Measurements from ENCODE around the gene LCOR.
"Not testable (repeated sequence)": the region's sequence is repeated elsewhere in the genome, so short reads cannot be mapped to it uniquely, and the experiment has no call there.

LCOR gene

DNA sequence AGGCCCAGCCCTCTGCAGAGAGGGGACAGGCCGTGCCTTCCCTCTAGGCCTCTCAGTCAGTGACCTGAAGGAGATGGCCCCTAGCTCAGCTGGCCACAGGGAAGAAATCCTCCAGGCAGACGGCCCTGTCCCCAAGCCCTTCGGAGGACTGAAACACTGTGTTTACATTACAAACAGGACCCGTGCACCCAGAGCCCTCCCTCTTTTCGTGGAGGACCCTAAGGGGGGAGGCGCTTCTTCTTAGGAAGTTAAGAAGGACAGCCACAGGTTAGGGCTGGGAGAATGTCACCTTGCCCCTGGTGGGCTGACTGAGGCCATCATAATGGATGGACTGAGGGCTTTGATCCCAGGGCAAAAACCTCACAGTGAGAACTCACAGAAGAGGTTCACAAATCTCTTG, 198.8 kb downstream of the LCOR start:
- Histone ChIP-seq H3K36me3 (replicated peaks; ENCODE audit: insufficient read depth, low read length) (no peaks in the 10 kb centered on the region), H2AFZ (ENCODE audit: low read length) (no peak overlapping the region), H3K27me3 (replicated peaks; ENCODE audit: insufficient read depth, low read length) (peaks cover 7% of the 10 kb centered on the region; the same call in 1 of the 2 replicates), H3K79me2 (ENCODE audit: low read length) (no peaks in the 10 kb centered on the region), H4K20me1 (ENCODE audit: insufficient read depth, low read length) (no peaks in the 10 kb centered on the region), H3K4me1 (ENCODE audit: low read length) (no peaks in the 10 kb centered on the region), H3K9me3 (replicated peaks; ENCODE audit: insufficient read depth, low read length) (no peaks in the 10 kb centered on the region), H3K27ac (ENCODE audit: low read length) (no peak overlapping the region), H3F3A (ENCODE audit: insufficient read depth, low read length) (no peaks in the 10 kb centered on the region), H3K9me2 (replicated peaks; ENCODE audit: insufficient read depth, low read length) (no peaks in the 10 kb centered on the region), H3K4me2 (ENCODE audit: low read depth, low read length) (no peak overlapping the region), H3K4me3 (ENCODE audit: low read length) (no peak overlapping the region), H3K9ac (ENCODE audit: low read length) (no peak overlapping the region)
- no peak for DNase-seq
- TF ChIP-seq CTCF (IDR thresholded peaks at IDR 0.05; ENCODE audit: low read length) (no peak), EZH2 (optimal IDR thresholded peaks at IDR 0.05; ENCODE audit: low read depth, low read length) (no peak), EZH2phosphoT487 (IDR thresholded peaks at IDR 0.05; ENCODE audit: low read length) (no peak)

DNA sequence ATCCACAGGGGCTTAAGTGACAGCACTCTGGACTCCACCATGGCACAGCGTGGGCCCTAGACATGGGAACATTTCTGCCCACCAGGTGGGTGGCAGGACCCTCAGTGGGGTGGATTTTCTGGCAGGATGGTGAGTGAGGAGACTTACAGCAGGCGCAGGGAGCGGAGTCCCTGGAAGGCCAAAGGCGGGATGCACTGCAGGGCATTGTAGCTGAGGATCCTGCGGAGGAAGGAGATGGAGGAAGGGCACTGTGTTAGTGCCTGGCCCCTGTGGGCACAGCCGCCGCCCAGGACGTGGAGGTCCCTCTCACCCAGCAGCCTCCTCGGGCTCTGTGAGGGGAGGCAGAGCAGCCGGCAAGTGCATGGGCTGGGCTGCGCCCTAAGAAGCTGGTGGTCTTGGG, 199.4 kb downstream of the LCOR start:
- Histone ChIP-seq H3F3A (ENCODE audit: insufficient read depth, low read length) (no peaks in the 10 kb centered on the region), H3K79me2 (ENCODE audit: low read length) (no peaks in the 10 kb centered on the region), H3K9ac (ENCODE audit: low read length) (no peak overlapping the region), H3K27me3 (replicated peaks; ENCODE audit: insufficient read depth, low read length) (peaks cover 12% of the 10 kb centered on the region; the same call in 1 of the 2 replicates), H3K27ac (ENCODE audit: low read length) (no peak overlapping the region), H4K20me1 (ENCODE audit: insufficient read depth, low read length) (no peaks in the 10 kb centered on the region), H3K4me3 (ENCODE audit: low read length) (no peak overlapping the region), H3K9me3 (replicated peaks; ENCODE audit: insufficient read depth, low read length) (no peaks in the 10 kb centered on the region), H3K9me2 (replicated peaks; ENCODE audit: insufficient read depth, low read length) (no peaks in the 10 kb centered on the region), H2AFZ (ENCODE audit: low read length) (no peak overlapping the region), H3K36me3 (replicated peaks; ENCODE audit: insufficient read depth, low read length) (no peaks in the 10 kb centered on the region), H3K4me1 (ENCODE audit: low read length) (no peaks in the 10 kb centered on the region), H3K4me2 (ENCODE audit: low read depth, low read length) (no peak overlapping the region)
- TF ChIP-seq EZH2phosphoT487 (IDR thresholded peaks at IDR 0.05; ENCODE audit: low read length) (no peak), EZH2 (optimal IDR thresholded peaks at IDR 0.05; ENCODE audit: low read depth, low read length) (no peak), CTCF (IDR thresholded peaks at IDR 0.05; ENCODE audit: low read length) (no peak)
- DNase-seq, result no peak

- no peaks in the 10 kb centered on the region for H3K4me1 ChIP-seq (ENCODE audit: low read length)
- peaks cover 12% of the 10 kb centered on the region; the same call in 1 of the 2 replicates for H3K27me3 ChIP-seq (replicated peaks; ENCODE audit: insufficient read depth, low read length)
- DNase-seq, result no peak
- no peak overlapping the region for H2AFZ ChIP-seq (ENCODE audit: low read length)
- no peak overlapping the region for H3K4me2 ChIP-seq (ENCODE audit: low read depth, low read length)
- H4K20me1 ChIP-seq (ENCODE audit: insufficient read depth, low read length), result no peaks in the 10 kb centered on the region
- H3K9me3 ChIP-seq (replicated peaks; ENCODE audit: insufficient read depth, low read length), result no peaks in the 10 kb centered on the region
- no peak overlapping the region for H3K27ac ChIP-seq (ENCODE audit: low read length)
- no peak for TF ChIP-seq CTCF (IDR thresholded peaks at IDR 0.05; ENCODE audit: low read length)
- no peak for TF ChIP-seq EZH2phosphoT487 (IDR thresholded peaks at IDR 0.05; ENCODE audit: low read length)
- TF ChIP-seq EZH2 (optimal IDR thresholded peaks at IDR 0.05; ENCODE audit: low read depth, low read length), result no peak
- H3K79me2 ChIP-seq (ENCODE audit: low read length), result no peaks in the 10 kb centered on the region
- H3K4me3 ChIP-seq (ENCODE audit: low read length), result no peak overlapping the region
- no peaks in the 10 kb centered on the region for H3F3A ChIP-seq (ENCODE audit: insufficient read depth, low read length)
- no peak overlapping the region for H3K9ac ChIP-seq (ENCODE audit: low read length)
- H3K36me3 ChIP-seq (replicated peaks; ENCODE audit: insufficient read depth, low read length), result no peaks in the 10 kb centered on the region
- H3K9me2 ChIP-seq (replicated peaks; ENCODE audit: insufficient read depth, low read length), result no peaks in the 10 kb centered on the region
Measured at GRCh38 chr10:97032624-97033023, 200.5 kb downstream of the LCOR start.

DNA sequence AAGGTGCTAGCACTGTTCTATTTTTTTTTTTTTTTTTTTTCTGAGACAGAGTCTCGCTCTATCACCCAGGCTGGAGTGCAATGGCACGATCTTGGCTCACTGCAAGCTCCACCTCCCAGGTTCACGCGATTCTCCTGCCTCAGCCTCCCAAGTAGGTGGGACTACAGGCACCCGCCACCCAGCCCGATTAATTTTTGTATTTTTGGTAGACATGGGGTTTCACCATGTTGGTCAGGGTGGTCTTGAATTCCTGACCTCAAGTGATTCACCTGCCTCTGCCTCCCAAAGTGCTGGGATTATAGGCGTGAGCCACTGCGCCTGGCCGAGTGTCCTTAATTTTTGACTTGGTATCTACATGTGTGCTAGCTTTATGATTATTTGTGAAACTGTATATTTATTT, 201.7 kb downstream of the LCOR start:
- not testable (repeated sequence) for H3K27ac ChIP-seq (ENCODE audit: low read length); H3K36me3 ChIP-seq (replicated peaks; ENCODE audit: insufficient read depth, low read length); H3K9me3 ChIP-seq (replicated peaks; ENCODE audit: insufficient read depth, low read length); DNase-seq; H4K20me1 ChIP-seq (ENCODE audit: insufficient read depth, low read length); H2AFZ ChIP-seq (ENCODE audit: low read length); H3K4me1 ChIP-seq (ENCODE audit: low read length); H3K4me3 ChIP-seq (ENCODE audit: low read length); H3F3A ChIP-seq (ENCODE audit: insufficient read depth, low read length); H3K9ac ChIP-seq (ENCODE audit: low read length); H3K4me2 ChIP-seq (ENCODE audit: low read depth, low read length); H3K79me2 ChIP-seq (ENCODE audit: low read length); H3K9me2 ChIP-seq (replicated peaks; ENCODE audit: insufficient read depth, low read length)
- peaks cover 12% of the 10 kb centered on the region; the same call in 1 of the 2 replicates for H3K27me3 ChIP-seq (replicated peaks; ENCODE audit: insufficient read depth, low read length)
